ENCODE results near the gene NOL12.

Gene NOL12

DNA sequence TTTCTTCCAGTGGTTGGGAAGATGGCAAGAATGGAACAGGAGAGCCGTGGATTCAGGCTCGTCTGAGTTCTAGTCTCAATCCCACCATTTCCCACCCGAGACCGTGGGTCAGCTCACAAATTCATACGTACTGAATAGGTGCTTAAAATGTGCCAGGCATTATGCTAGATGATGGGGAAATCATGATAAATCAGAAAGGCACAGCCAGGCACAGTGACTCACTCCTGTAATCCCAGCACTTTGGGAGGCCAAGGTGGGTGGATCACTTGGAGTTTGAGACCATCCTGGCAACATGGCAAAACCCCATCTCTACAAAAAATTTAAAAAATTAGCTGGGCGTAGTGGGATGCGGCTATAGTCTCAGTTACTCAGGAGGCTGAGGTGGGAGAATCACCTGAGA, 17.8 kb downstream of the NOL12 start:
- TF ChIP-seq, protein P1, sequence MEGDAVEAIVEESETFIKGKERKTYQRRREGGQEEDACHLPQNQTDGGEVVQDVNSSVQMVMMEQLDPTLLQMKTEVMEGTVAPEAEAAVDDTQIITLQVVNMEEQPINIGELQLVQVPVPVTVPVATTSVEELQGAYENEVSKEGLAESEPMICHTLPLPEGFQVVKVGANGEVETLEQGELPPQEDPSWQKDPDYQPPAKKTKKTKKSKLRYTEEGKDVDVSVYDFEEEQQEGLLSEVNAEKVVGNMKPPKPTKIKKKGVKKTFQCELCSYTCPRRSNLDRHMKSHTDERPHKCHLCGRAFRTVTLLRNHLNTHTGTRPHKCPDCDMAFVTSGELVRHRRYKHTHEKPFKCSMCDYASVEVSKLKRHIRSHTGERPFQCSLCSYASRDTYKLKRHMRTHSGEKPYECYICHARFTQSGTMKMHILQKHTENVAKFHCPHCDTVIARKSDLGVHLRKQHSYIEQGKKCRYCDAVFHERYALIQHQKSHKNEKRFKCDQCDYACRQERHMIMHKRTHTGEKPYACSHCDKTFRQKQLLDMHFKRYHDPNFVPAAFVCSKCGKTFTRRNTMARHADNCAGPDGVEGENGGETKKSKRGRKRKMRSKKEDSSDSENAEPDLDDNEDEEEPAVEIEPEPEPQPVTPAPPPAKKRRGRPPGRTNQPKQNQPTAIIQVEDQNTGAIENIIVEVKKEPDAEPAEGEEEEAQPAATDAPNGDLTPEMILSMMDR (IDR thresholded peaks at IDR 0.05; ENCODE audit: control extremely low read depth, extremely low read depth, low read depth, missing control alignments), result no peak
- no peak for DNase-seq (ENCODE audit: extremely low spot score)
- CTCF ChIA-PET, result interaction anchor here (1.2 kb wide), 1 partner anchor 9 kb away, joined by 3 read pairs; no protein-coding TSS in a partner anchor

DNA sequence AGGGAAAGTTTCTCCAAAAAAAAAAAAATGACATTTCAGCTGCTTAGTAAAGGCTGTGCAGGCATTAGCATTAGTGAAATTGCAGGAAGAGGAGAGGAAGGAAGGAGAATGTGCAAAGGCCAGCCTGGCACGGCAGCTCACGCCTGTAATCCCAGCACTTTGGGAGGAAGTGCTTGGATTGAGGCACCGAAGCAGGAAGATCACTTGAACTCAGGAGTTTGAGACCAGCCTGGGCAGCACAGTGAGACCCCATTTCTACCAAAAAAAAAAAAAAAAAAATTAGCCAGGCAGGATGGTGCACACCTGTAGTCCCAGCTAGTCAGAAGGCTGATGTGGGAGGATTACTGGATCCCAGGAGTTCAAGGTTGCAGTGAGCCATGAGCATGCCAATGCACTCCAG, 18.5 kb downstream of the NOL12 start:
- POLR2A ChIA-PET, result no interaction called here
- CTCF ChIA-PET, result interaction anchor here (0.7 kb wide), 1 partner anchor 62 kb away, joined by 4 read pairs; no protein-coding TSS in a partner anchor
- TF ChIP-seq, protein P1 (IDR thresholded peaks at IDR 0.05; ENCODE audit: control extremely low read depth, extremely low read depth, low read depth, missing control alignments), result no peak
- no peak for DNase-seq (ENCODE audit: extremely low spot score)

More for the DNA sequence above, 17.8 kb downstream of the NOL12 start:
- POLR2A ChIA-PET, result no interaction called here

DNA sequence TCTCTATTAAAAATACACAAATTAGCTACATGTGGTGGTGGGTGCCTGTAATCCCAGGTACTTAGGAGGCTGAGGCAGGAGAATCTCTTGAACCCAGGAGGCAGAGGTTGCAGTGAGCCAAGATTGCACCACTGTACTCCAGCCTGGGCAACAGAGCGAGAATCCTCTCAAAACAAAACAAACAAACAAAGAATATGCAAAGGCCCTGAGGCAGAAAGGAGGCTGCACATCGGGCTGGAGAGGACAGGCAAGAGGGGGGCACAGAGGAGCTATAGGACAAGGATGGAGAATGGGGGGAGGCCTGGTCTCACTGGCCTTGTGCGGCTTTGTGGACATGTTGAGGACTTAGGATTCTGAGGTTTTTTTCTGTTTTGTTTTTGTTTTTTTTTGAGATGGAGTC, 19.1 kb downstream of the NOL12 start:
- CTCF ChIA-PET, result interaction anchor here (0.7 kb wide), 1 partner anchor 63 kb away, joined by 4 read pairs; no protein-coding TSS in a partner anchor
- POLR2A ChIA-PET, result no interaction called here

DNA sequence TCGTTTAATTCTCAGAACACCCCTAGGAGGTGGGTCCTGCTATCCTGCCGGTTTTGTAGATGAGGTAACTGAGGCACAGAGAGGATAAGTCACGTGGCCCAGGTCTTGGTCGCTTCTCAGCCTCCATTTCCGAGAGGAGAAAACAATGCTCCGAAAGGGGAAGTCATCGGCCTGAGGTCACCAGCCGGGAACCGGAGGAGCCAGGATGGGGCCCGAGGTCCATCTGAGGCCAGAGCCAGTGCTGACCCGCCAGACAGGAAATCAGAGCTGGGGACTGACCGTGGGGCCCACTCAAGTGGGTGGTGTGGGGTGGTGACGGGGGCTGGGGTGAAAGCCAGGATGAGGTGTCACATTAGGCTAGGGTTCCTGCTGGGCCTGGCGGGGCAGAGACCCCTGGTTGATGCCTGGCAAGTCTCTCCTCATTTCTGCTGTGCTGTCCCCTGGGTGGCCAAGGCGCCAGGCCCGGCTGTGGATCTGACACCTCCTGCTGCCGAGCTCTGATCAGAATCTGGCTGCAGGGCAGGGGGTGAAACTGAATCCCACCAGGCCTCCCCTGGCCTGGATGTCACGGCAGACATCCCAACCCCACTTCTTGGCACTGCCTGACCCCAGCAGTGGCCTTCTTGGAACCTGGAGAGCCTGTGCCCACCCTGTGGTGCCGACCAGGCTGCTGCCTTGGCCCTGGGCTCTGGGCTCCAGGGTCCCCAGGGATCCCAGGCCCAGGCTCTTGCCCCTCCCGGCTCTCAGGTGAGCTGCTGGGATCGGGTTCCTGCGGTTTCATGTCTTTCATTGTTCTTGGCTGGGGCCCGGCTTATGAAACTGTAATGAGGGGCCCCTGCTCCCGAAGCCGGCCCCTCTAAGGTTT, 22.7 kb downstream of the NOL12 start:
- TF ChIP-seq, protein P1 (IDR thresholded peaks at IDR 0.05; ENCODE audit: control extremely low read depth, extremely low read depth, low read depth, missing control alignments), result no peak
- no peak for DNase-seq (ENCODE audit: extremely low spot score)
- POLR2A ChIA-PET, result no interaction called here
- CTCF ChIA-PET, result interaction anchor here (1.1 to 1.8 kb wide), 2 partner anchors 28 to 49 kb away, joined by 3 to 4 read pairs; no protein-coding TSS in a partner anchor

More for the DNA sequence above, 19.1 kb downstream of the NOL12 start:
- no peak for DNase-seq (ENCODE audit: extremely low spot score)
- TF ChIP-seq, protein P1 (IDR thresholded peaks at IDR 0.05; ENCODE audit: control extremely low read depth, extremely low read depth, low read depth, missing control alignments), result no peak

DNA sequence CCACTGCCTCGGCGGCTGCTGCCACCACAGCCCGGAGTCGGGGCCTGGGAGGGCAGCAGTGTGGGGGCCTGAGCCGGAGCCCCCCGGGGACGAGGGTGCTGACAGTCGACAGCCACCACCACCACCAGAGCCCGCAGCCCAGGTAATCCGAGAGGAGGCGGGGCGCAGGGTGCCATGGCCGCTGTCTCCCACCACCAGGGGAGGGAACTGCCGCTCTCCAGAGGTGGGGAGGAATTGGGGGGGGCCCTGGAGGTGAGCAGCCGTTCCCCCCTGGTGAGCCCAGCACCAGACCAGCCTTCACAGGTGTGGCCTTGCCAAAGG, 23.3 kb downstream of the NOL12 start:
- DNase-seq (ENCODE audit: extremely low spot score), result no peak
- ChIA-PET POLR2A (no interaction called here), CTCF (interaction anchor here (1.1 to 1.8 kb wide), 2 partner anchors 28 to 50 kb away, joined by 3 to 4 read pairs; no protein-coding TSS in a partner anchor)
- TF ChIP-seq, protein P1 (IDR thresholded peaks at IDR 0.05; ENCODE audit: control extremely low read depth, extremely low read depth, low read depth, missing control alignments), result no peak

DNA sequence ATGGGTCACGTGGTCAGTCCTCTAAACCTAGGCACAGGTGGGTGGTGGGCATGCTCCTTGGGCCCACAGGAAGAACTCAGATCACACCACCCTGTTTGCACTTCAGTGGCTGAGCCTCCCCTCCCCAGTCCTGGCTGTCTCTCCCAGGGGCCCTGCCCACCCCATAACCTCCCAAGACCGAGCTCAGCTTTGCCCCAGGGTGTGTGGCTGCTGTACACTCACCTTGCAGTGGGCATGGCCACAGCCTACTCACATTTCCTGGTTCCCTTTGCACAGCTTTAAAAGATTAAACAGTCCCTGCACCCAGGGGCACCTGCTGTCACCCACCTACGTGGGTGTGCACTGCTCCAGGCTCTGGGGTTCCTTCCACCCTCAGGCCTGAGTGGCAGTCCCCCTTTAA, 24.5 kb downstream of the NOL12 start:
- POLR2A ChIA-PET, result no interaction called here
- TF ChIP-seq, protein P1 (IDR thresholded peaks at IDR 0.05; ENCODE audit: control extremely low read depth, extremely low read depth, low read depth, missing control alignments), result no peak
- CTCF ChIA-PET, result interaction anchor here (1.6 kb wide), 1 partner anchor 12 kb away, joined by 3 read pairs; no protein-coding TSS in a partner anchor
- no peak for DNase-seq (ENCODE audit: extremely low spot score)

All from GM10248 (cell line).